MCF 10A (cell line): ENCODE data around the gene DGKH. TPM values are rescaled to one million over a fixed set of nuclear protein-coding genes. Genes with fewer than 3 reads are reported as not detected.

Source experiments
- BruUV-seq: library from RNA; stranded (reverse); fragments of 400-500 nt; replicated peaks from 2 replicates; lab custom pipeline; 2021; lab: Mats Ljungman, UMichigan
- CTCF ChIA-PET: fragments of 300-600 bp; sonication (Branson Sonifier 250); formaldehyde crosslinking; extraction: SDS; loops from one replicate; lab custom pipeline; 2021; ENCODE audit warnings: antibody characterized with exemption, inconsistent platforms; lab: Yijun Ruan, JAX
- POLR2A ChIA-PET: fragments of 300-600, 350-650 bp; sonication (Branson Sonifier 250); formaldehyde crosslinking; extraction: SDS; loops from one replicate; lab custom pipeline; 2020; ENCODE audit warnings: antibody characterized with exemption, inconsistent platforms; lab: Yijun Ruan, JAX
- DNase-seq: peaks from one replicate; pipeline ENCODE4 v3.0.0-alpha.2; 2018; ENCODE audit not compliant: unreplicated experiment
- H3K27ac Mint-ChIP-seq: one replicate; pipeline ENCODE4 v1.8.0; 2022; ENCODE audit warnings: mild to moderate bottlenecking, low read depth, mixed read lengths; ENCODE audit not compliant: unreplicated experiment
- H3K27me3 Mint-ChIP-seq: one replicate; pipeline ENCODE4 v1.8.0; 2022; ENCODE audit warnings: mixed read lengths; ENCODE audit not compliant: insufficient read depth, unreplicated experiment
- H3K36me3 Mint-ChIP-seq: one replicate; pipeline ENCODE4 v1.8.0; 2022; ENCODE audit warnings: mild to moderate bottlenecking, moderate library complexity, mixed read lengths; ENCODE audit not compliant: insufficient read depth, unreplicated experiment
- H3K4me1 Mint-ChIP-seq: one replicate; pipeline ENCODE4 v1.8.0; 2022; ENCODE audit warnings: mixed read lengths; ENCODE audit not compliant: insufficient read depth, unreplicated experiment
- H3K4me3 Mint-ChIP-seq: one replicate; pipeline ENCODE4 v1.8.0; 2022; ENCODE audit warnings: mild to moderate bottlenecking, moderate library complexity, mixed read lengths; ENCODE audit not compliant: unreplicated experiment
- H3K9me3 Mint-ChIP-seq: one replicate; pipeline ENCODE4 v1.8.0; 2022; ENCODE audit warnings: mixed read lengths; ENCODE audit not compliant: unreplicated experiment
- intact Hi-C: fragments of 100-400 bp; cut with micrococcal nuclease; formaldehyde crosslinking; loops from 2 replicates; pipeline ENCODE4 v1.14.1; 2022
- total RNA-seq: library from RNA; stranded (reverse); gene quantifications from 2 replicates; pipeline ENCODE4 v1.2.3, GENCODE V29; 2022
- TF ChIP-seq, protein P1 (sequence below): fragments of 200-600 bp; IDR thresholded peaks from one replicate; pipeline ENCODE4 v1.8.0; 2022; ENCODE audit warnings: antibody characterized with exemption, mild to moderate bottlenecking; ENCODE audit not compliant: unreplicated experiment

The DGKH gene
- total RNA-seq, 1 experiment from 2014 or later = 22.3 TPM

- ChIA-PET CTCF (interaction anchor here (1.1 kb wide), 1 partner anchor 14 kb away, joined by 4 read pairs; no protein-coding TSS in a partner anchor), POLR2A (interaction anchor here (0.7 to 4.6 kb wide), 4 partner anchors 12 to 664 kb away, joined by 3 to 20 read pairs (median 10); partner anchors contain the start of gene DGKH)
- no peaks in the 10 kb centered on the region for H3K9me3 Mint-ChIP-seq
- no peaks in the 10 kb centered on the region for H3K27me3 Mint-ChIP-seq
- H3K36me3 Mint-ChIP-seq = peaks cover 9% of the 10 kb centered on the region
- BruUV-seq = no TSS peak
- H3K27ac Mint-ChIP-seq = no peak overlapping the region
- no peak for DNase-seq
- H3K4me3 Mint-ChIP-seq = no peak overlapping the region
- peaks cover 10% of the 10 kb centered on the region for H3K4me1 Mint-ChIP-seq
- intact Hi-C loops = no loop called here
- TF ChIP-seq, protein P1, sequence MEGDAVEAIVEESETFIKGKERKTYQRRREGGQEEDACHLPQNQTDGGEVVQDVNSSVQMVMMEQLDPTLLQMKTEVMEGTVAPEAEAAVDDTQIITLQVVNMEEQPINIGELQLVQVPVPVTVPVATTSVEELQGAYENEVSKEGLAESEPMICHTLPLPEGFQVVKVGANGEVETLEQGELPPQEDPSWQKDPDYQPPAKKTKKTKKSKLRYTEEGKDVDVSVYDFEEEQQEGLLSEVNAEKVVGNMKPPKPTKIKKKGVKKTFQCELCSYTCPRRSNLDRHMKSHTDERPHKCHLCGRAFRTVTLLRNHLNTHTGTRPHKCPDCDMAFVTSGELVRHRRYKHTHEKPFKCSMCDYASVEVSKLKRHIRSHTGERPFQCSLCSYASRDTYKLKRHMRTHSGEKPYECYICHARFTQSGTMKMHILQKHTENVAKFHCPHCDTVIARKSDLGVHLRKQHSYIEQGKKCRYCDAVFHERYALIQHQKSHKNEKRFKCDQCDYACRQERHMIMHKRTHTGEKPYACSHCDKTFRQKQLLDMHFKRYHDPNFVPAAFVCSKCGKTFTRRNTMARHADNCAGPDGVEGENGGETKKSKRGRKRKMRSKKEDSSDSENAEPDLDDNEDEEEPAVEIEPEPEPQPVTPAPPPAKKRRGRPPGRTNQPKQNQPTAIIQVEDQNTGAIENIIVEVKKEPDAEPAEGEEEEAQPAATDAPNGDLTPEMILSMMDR = no peak
These were observed 27.1 kb downstream of the DGKH start for GRCh38 chr13:42075517-42075916.

GRCh38 chr13:42076309-42076713, 27.9 kb downstream of the DGKH start:
- BruUV-seq = no TSS peak
- ChIA-PET CTCF (interaction anchor here (1.1 kb wide), 1 partner anchor 15 kb away, joined by 4 read pairs; no protein-coding TSS in a partner anchor), POLR2A (interaction anchor here (0.7 to 4.6 kb wide), 7 partner anchors 13 to 663 kb away, joined by 3 to 20 read pairs (median 5); partner anchors contain the start of gene DGKH)
- peak; percentile 37 for DNase-seq
- TF ChIP-seq, protein P1 = no peak
- H3K27me3 Mint-ChIP-seq = no peaks in the 10 kb centered on the region
- H3K4me1 Mint-ChIP-seq = peaks cover 10% of the 10 kb centered on the region
- H3K27ac Mint-ChIP-seq = peak overlapping the region; percentile 16
- no peak overlapping the region for H3K4me3 Mint-ChIP-seq
- peaks cover 4% of the 10 kb centered on the region for H3K36me3 Mint-ChIP-seq
- H3K9me3 Mint-ChIP-seq = no peaks in the 10 kb centered on the region
- intact Hi-C loops = no loop called here

- peak; percentile 24 for DNase-seq
These were observed 29.8 kb downstream of the DGKH start for GRCh38 chr13:42078128-42078808.

More at GRCh38 chr13:42078128-42078808, 29.8 kb downstream of the DGKH start:
- intact Hi-C loops = no loop called here
- BruUV-seq = no TSS peak
- Mint-ChIP-seq H3K9me3 (no peaks in the 10 kb centered on the region), H3K27ac (no peak overlapping the region), H3K4me3 (no peak overlapping the region), H3K4me1 (peaks cover 10% of the 10 kb centered on the region), H3K27me3 (no peaks in the 10 kb centered on the region), H3K36me3 (no peaks in the 10 kb centered on the region)
- CTCF ChIA-PET = interaction anchor here (1.1 kb wide), 1 partner anchor 35 kb away, joined by 3 read pairs; no protein-coding TSS in a partner anchor
- POLR2A ChIA-PET = no interaction called here
- TF ChIP-seq, protein P1 = no peak
